K562 (cell line): Measurements from ENCODE around the gene GPSM3. TPM values are rescaled to one million over a fixed set of nuclear protein-coding genes. Genes with fewer than 3 reads are reported as not detected.
A peak's percentile ranks its signal among the peaks of the same experiment; 100 is the strongest.

Source experiments
- ARID1B ChIP-seq: fragments of 450-650 bp; IDR thresholded peaks from 2 replicates; pipeline ENCODE4 v1.6.1; 2016; ENCODE audit warnings: antibody characterized with exemption, mild to moderate bottlenecking, inconsistent platforms
- C11orf30 ChIP-seq: fragments of 450-650 bp; IDR thresholded peaks from 2 replicates; pipeline ENCODE4 v1.6.1; 2016; ENCODE audit warnings: low read depth, mild to moderate bottlenecking
- CBFA2T3 ChIP-seq: fragments of 450-650 bp; IDR thresholded peaks from 2 replicates; pipeline ENCODE4 v1.6.1; 2017
- CEBPZ ChIP-seq: fragments of 150-350 bp; IDR thresholded peaks from 2 replicates; pipeline ENCODE4 v1.6.1; 2014; ENCODE audit warnings: low read depth, mild to moderate bottlenecking, low read length, borderline replicate concordance
- CTBP1 ChIP-seq: fragments of 450-650 bp; IDR thresholded peaks from 2 replicates; pipeline ENCODE4 v1.6.1; 2016; ENCODE audit warnings: borderline replicate concordance
- DACH1 ChIP-seq: fragments of 450-650 bp; IDR thresholded peaks from 2 replicates; pipeline ENCODE4 v1.6.1; 2018; ENCODE audit not compliant: partially characterized antibody
- ELF4 ChIP-seq: fragments of 450-650 bp; formaldehyde crosslinking; IDR thresholded peaks from 2 replicates; pipeline ENCODE4 v1.4.0; 2022; ENCODE audit warnings: missing genetic modification characterization
- JUNB ChIP-seq: fragments of 450-650 bp; formaldehyde crosslinking; conservative IDR thresholded peaks from 2 replicates; pipeline ENCODE4 v1.4.0; 2020; ENCODE audit warnings: mild to moderate bottlenecking
- KLF1 ChIP-seq: fragments of 450-650 bp; IDR thresholded peaks from 2 replicates; pipeline ENCODE4 v1.6.1; 2016; ENCODE audit warnings: missing genetic modification characterization, missing compliant biosample characterization
- L3MBTL2 ChIP-seq: fragments of 450-650 bp; IDR thresholded peaks from 2 replicates; pipeline ENCODE4 v1.6.1; 2016; ENCODE audit warnings: mild to moderate bottlenecking, moderate library complexity
- MXI1 ChIP-seq: IDR thresholded peaks from 2 replicates; pipeline ENCODE4 v1.6.1; 2011; ENCODE audit warnings: low read depth, mild to moderate bottlenecking, improper control_type of control experiment, low read length
- NUFIP1 ChIP-seq: fragments of 450-650 bp; IDR thresholded peaks from 2 replicates; pipeline ENCODE4 v1.6.1; 2018; ENCODE audit not compliant: partially characterized antibody
- PML ChIP-seq: IDR thresholded peaks from 2 replicates; pipeline ENCODE4 v1.6.1; 2012; ENCODE audit warnings: low read length, inconsistent platforms
- PTRF ChIP-seq: fragments of 450-650 bp; IDR thresholded peaks from 2 replicates; pipeline ENCODE4 v1.6.1; 2016; ENCODE audit warnings: mild to moderate bottlenecking, missing genetic modification characterization, missing compliant biosample characterization
- RAD51 ChIP-seq: fragments of 450-650 bp; IDR thresholded peaks from 2 replicates; pipeline ENCODE4 v1.7.1; 2016; ENCODE audit warnings: low read depth, mild to moderate bottlenecking, borderline replicate concordance
- RNF2 ChIP-seq: sonication (generic); IDR thresholded peaks from 2 replicates; pipeline ENCODE4 v1.6.1; 2016
- SAP30 ChIP-seq: fragments of 200-600 bp; sonication (generic); IDR thresholded peaks from 2 replicates; pipeline ENCODE4 v1.6.1; 2012; ENCODE audit warnings: borderline replicate concordance, low read depth, mild to moderate bottlenecking, moderate library complexity, low read length, control low read depth, inconsistent platforms; ENCODE audit not compliant: insufficient read depth, poor library complexity, severe bottlenecking
- SIRT6 ChIP-seq: IDR thresholded peaks from one replicate; pipeline ENCODE4 v1.6.1; 2012; ENCODE audit warnings: low read depth, mild to moderate bottlenecking, control low read depth, inconsistent platforms, low read length, moderate library complexity
- SRSF1 ChIP-seq: fragments of 200-400 bp; formaldehyde crosslinking; IDR thresholded peaks from 2 replicates; pipeline ENCODE4 v1.6.1; 2017; ENCODE audit warnings: mild to moderate bottlenecking, low read depth, low read length, moderate library complexity
- SRSF3 ChIP-seq: fragments of 200-400 bp; formaldehyde crosslinking; IDR thresholded peaks from 2 replicates; pipeline ENCODE4 v1.6.1; 2016; ENCODE audit warnings: mild to moderate bottlenecking, low read length, moderate library complexity; ENCODE audit not compliant: insufficient read depth
- TBP ChIP-seq: optimal IDR thresholded peaks from 2 replicates; pipeline ENCODE3; 2011; ENCODE audit warnings: low read depth, low read length, improper control_type of control experiment
- TCF7 ChIP-seq: sonication (generic); IDR thresholded peaks from 2 replicates; pipeline ENCODE4 v1.6.1; 2016; ENCODE audit warnings: antibody characterized with exemption, borderline replicate concordance
- THAP7 ChIP-seq: fragments of 250-450 bp; sonication (Bioruptor Pico); IDR thresholded peaks from 2 replicates; pipeline ENCODE4 v1.5.0; 2021
- ZBTB8A ChIP-seq: fragments of 450-650 bp; IDR thresholded peaks from 2 replicates; pipeline ENCODE4 v1.6.1; 2018; ENCODE audit warnings: mild to moderate bottlenecking, moderate library complexity; ENCODE audit not compliant: partially characterized antibody
- ZKSCAN8 ChIP-seq: fragments of 200-800 bp; sonication (Bioruptor generic); IDR thresholded peaks from 2 replicates; pipeline ENCODE4 v1.6.1; 2016; ENCODE audit warnings: missing genetic modification characterization, missing compliant biosample characterization
- ZNF354B ChIP-seq: fragments of 250-450 bp; sonication (Bioruptor Pico); IDR thresholded peaks from 2 replicates; pipeline ENCODE4 v1.4.0; 2020
- ZNF445 ChIP-seq: fragments of 250-450 bp; sonication (Bioruptor Pico); IDR thresholded peaks from 2 replicates; pipeline ENCODE4 v1.4.0; 2020; ENCODE audit warnings: low read depth, mild to moderate bottlenecking, moderate library complexity
- ZNF507 ChIP-seq: conservative IDR thresholded peaks from 2 replicates; pipeline ENCODE4 v1.6.1; 2017; ENCODE audit warnings: missing genetic modification characterization, missing compliant biosample characterization
- ZNF76 ChIP-seq: fragments of 250-450 bp; sonication (Bioruptor Pico); IDR thresholded peaks from 2 replicates; pipeline ENCODE4 v1.4.0; 2020; ENCODE audit warnings: mild to moderate bottlenecking, moderate library complexity, borderline replicate concordance
- ZNF778 ChIP-seq: fragments of 450-650 bp; formaldehyde crosslinking; IDR thresholded peaks from 2 replicates; pipeline ENCODE4 v1.4.0; 2020; ENCODE audit warnings: mild to moderate bottlenecking, moderate library complexity
- polyA plus RNA-seq, 8 experiments: library from polyadenylated mRNA; depleted of rRNA in 4 of 8; stranded (reverse) in 5 of 8; unstranded in 3 of 8; fragments of >200 nt; fragmentation: Nextera tagmentation in 2 of 8; fragmentation: Illumina TruSeq in 1 of 8; extraction: Ambion mirVana in 2 of 8; extraction: Trizol in 1 of 8; gene quantifications; 2 replicates each; pipeline versions ENCODE4 v1.2.1 to v1.2.3, GENCODE V29; 2011 to 2014; ENCODE audit warnings: inconsistent platforms in 1 of 8, missing spikeins in 1 of 8
- total RNA-seq, 7 experiments: library from RNA; depleted of rRNA in 6 of 7; stranded (reverse); fragments of >200 nt in 6 of 7; fragmentation: Illumina TruSeq in 2 of 7; extraction: Trizol in 2 of 7; gene quantifications; 2 replicates each; pipeline versions ENCODE4 v1.2.1 to v1.2.3, GENCODE V29; 2011 to 2021; ENCODE audit warnings: low replicate concordance in 1 of 7

The GPSM3 gene
- total and polyA plus RNA-seq, 9 of the 15 experiments (the other 6 are each of a cell fraction or from before 2014, with no cell fraction given), result 5.3 to 42.6 (median 24.4) TPM

GRCh38 chr6:32167761-32168262 is 24.6 kb downstream of the GPSM3 start (continued):
- no peak for TF ChIP-seq CEBPZ
- TF ChIP-seq ZNF354B (CRISPR knock-in tag), result peak; percentile 33; the same call in 1 of the 2 replicates
- TF ChIP-seq ZNF445 (CRISPR knock-in tag), result no peak
- TF ChIP-seq NUFIP1, result no peak
- TF ChIP-seq CTBP1, result no peak; the same call in 1 of the 2 replicates
- TF ChIP-seq RAD51, result peak; percentile 55; the same call in 1 of the 2 replicates
- TF ChIP-seq ZKSCAN8 (CRISPR knock-in tag), result no peak; the same call in 1 of the 2 replicates
- TF ChIP-seq SIRT6, result no peak
- peak; percentile 98 for TF ChIP-seq ARID1B
- no peak for TF ChIP-seq PTRF (tag)
- no peak for TF ChIP-seq ZBTB8A
- TF ChIP-seq ZNF507 (tag), result no peak
- no peak for TF ChIP-seq ZNF76
- TF ChIP-seq ZNF778 (CRISPR knock-in tag), result no peak
- TF ChIP-seq L3MBTL2, result peak; percentile 75
- no peak for TF ChIP-seq SAP30
- TF ChIP-seq ELF4 (CRISPR knock-in tag), result peak; percentile 94
- peak; percentile 97 for TF ChIP-seq CBFA2T3
- peak; percentile 74 for TF ChIP-seq TBP
- TF ChIP-seq SRSF3, result no peak
- peak; percentile 89 for TF ChIP-seq RNF2
- no peak; the same call in 1 of the 2 replicates for TF ChIP-seq TCF7
- TF ChIP-seq DACH1, result peak; percentile 70
- TF ChIP-seq PML, result peak; percentile 83
- no peak for TF ChIP-seq JUNB
- no peak for TF ChIP-seq THAP7 (CRISPR knock-in tag)
- TF ChIP-seq KLF1 (tag), result no peak
- peak; percentile 38; the same call in 1 of the 2 replicates for TF ChIP-seq MXI1
- no peak for TF ChIP-seq SRSF1
- no peak; the same call in 1 of the 2 replicates for TF ChIP-seq C11orf30
